ENCODE data around the gene B4GALT2. TPM values are rescaled to one million over a fixed set of nuclear protein-coding genes. Genes with fewer than 3 reads are reported as not detected.

Gene B4GALT2
- total RNA-seq, 1 donor from 2014 or later = 56.6 TPM

DNA sequence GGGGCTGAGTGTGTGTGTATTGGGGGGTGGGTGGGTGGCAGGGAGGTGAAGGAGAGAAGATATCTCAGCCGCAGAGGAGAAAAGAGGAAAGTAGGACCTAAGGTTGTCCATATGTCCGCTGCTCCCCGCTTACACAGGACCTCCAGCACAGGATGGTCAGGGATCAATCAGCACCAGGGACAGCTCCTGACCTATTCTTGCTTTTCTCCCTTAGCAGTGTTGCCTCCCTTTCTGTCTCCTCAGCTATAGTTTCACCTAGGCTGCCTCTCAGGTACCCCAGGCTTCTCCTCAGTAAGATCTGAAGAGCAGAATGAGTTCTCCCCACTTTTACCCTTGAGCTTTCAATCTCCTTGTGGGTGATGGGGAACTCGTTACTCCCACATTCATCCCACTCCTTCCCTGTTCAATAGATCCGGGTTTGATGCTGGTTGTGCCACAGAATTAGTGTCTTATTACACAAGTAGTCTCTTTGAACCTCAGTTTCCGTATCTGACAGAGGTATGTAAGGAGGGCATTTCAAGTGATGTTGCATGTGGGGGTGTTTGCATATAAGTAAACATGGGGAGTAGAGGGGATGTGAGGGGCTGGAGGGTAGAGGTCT lies 10.6 kb upstream of the B4GALT2 start:
- Mint-ChIP-seq H3K4me3 (ENCODE audit: unreplicated experiment) (peak overlapping the region; percentile 4), H3K36me3 (ENCODE audit: low read depth, unreplicated experiment) (peaks cover 14% of the 10 kb centered on the region), H3K4me1 (ENCODE audit: low read depth, unreplicated experiment) (peaks cover 6% of the 10 kb centered on the region), H3K27me3 (ENCODE audit: low read depth, unreplicated experiment) (no peaks in the 10 kb centered on the region), H3K9me3 (ENCODE audit: unreplicated experiment) (no peaks in the 10 kb centered on the region), H3K27ac (ENCODE audit: unreplicated experiment) (no peak overlapping the region)
- Histone ChIP-seq H3K4me2 (ENCODE audit: low read length) (no peak overlapping the region), H3K4me1 (ENCODE audit: insufficient read depth, low read length) (peaks cover 6% of the 10 kb centered on the region), H3K36me3 (ENCODE audit: insufficient read depth, low read length) (peaks cover 2% of the 10 kb centered on the region), H3K79me2 (ENCODE audit: insufficient read depth, low read length) (peaks cover 17% of the 10 kb centered on the region), H3K4me3 (ENCODE audit: insufficient read depth, low read depth, low read length) (no peak overlapping the region), H4K20me1 (ENCODE audit: insufficient read depth, low read length) (peaks cover 17% of the 10 kb centered on the region), H3K9ac (ENCODE audit: low read length) (no peak overlapping the region), H3K9me3 (ENCODE audit: insufficient read depth, low read depth, low read length) (no peaks in the 10 kb centered on the region), H3K27ac (ENCODE audit: low read depth, low read length) (no peak overlapping the region), H3K27me3 (ENCODE audit: insufficient read depth, low read length) (no peaks in the 10 kb centered on the region), H2AFZ (ENCODE audit: low read depth, low read length) (no peak overlapping the region)
- DNase-seq (ENCODE audit: low read depth) (no peak), FAIRE-seq (no peak)
- TF ChIP-seq EZH2 (IDR thresholded peaks at IDR 0.05; ENCODE audit: insufficient read depth, low read length) = no peak
- TF ChIP-seq, protein P1, sequence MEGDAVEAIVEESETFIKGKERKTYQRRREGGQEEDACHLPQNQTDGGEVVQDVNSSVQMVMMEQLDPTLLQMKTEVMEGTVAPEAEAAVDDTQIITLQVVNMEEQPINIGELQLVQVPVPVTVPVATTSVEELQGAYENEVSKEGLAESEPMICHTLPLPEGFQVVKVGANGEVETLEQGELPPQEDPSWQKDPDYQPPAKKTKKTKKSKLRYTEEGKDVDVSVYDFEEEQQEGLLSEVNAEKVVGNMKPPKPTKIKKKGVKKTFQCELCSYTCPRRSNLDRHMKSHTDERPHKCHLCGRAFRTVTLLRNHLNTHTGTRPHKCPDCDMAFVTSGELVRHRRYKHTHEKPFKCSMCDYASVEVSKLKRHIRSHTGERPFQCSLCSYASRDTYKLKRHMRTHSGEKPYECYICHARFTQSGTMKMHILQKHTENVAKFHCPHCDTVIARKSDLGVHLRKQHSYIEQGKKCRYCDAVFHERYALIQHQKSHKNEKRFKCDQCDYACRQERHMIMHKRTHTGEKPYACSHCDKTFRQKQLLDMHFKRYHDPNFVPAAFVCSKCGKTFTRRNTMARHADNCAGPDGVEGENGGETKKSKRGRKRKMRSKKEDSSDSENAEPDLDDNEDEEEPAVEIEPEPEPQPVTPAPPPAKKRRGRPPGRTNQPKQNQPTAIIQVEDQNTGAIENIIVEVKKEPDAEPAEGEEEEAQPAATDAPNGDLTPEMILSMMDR (IDR thresholded peaks at IDR 0.05; ENCODE audit: insufficient read depth, low read depth, low read length) = no peak

DNA sequence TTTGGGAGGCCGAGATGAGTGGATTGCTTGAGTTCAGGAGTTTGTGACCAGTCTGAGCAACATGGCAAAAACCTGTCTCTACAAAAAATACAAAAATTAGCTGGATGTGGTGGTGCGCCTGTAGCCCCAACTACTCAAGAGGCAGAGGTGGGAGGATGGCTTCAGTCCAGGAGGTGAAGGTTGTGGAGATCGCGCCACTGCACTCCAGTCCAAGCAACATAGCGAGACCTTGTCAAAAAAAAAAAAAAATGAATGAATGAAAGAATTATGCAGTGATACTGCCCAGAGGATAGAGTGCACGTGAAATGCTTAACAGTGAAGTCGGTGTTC lies 9.6 kb upstream of the B4GALT2 start:
- peaks cover 6% of the 10 kb centered on the region for H3K4me1 Mint-ChIP-seq (ENCODE audit: low read depth, unreplicated experiment)
- DNase-seq (ENCODE audit: low read depth) (no peak), FAIRE-seq (no peak)
- peak overlapping the region; percentile 96 for H3K4me3 Mint-ChIP-seq (ENCODE audit: unreplicated experiment)
- Histone ChIP-seq H3K27me3 (ENCODE audit: insufficient read depth, low read length) (no peaks in the 10 kb centered on the region), H2AFZ (ENCODE audit: low read depth, low read length) (no peak overlapping the region), H3K4me3 (ENCODE audit: insufficient read depth, low read depth, low read length) (no peak overlapping the region), H3K9me3 (ENCODE audit: insufficient read depth, low read depth, low read length) (no peaks in the 10 kb centered on the region), H3K4me1 (ENCODE audit: insufficient read depth, low read length) (peaks cover 12% of the 10 kb centered on the region), H3K27ac (ENCODE audit: low read depth, low read length) (no peak overlapping the region), H4K20me1 (ENCODE audit: insufficient read depth, low read length) (peaks cover 17% of the 10 kb centered on the region), H3K4me2 (ENCODE audit: low read length) (peak overlapping the region; percentile 95), H3K36me3 (ENCODE audit: insufficient read depth, low read length) (peaks cover 3% of the 10 kb centered on the region), H3K9ac (ENCODE audit: low read length) (no peak overlapping the region), H3K79me2 (ENCODE audit: insufficient read depth, low read length) (peaks cover 17% of the 10 kb centered on the region)
- H3K9me3 Mint-ChIP-seq (ENCODE audit: unreplicated experiment) = no peaks in the 10 kb centered on the region
- H3K27ac Mint-ChIP-seq (ENCODE audit: unreplicated experiment) = no peak overlapping the region
- peaks cover 14% of the 10 kb centered on the region for H3K36me3 Mint-ChIP-seq (ENCODE audit: low read depth, unreplicated experiment)
- no peak for TF ChIP-seq EZH2 (IDR thresholded peaks at IDR 0.05; ENCODE audit: insufficient read depth, low read length)
- TF ChIP-seq, protein P1 (IDR thresholded peaks at IDR 0.05; ENCODE audit: insufficient read depth, low read depth, low read length) = no peak
- no peaks in the 10 kb centered on the region for H3K27me3 Mint-ChIP-seq (ENCODE audit: low read depth, unreplicated experiment)

DNA sequence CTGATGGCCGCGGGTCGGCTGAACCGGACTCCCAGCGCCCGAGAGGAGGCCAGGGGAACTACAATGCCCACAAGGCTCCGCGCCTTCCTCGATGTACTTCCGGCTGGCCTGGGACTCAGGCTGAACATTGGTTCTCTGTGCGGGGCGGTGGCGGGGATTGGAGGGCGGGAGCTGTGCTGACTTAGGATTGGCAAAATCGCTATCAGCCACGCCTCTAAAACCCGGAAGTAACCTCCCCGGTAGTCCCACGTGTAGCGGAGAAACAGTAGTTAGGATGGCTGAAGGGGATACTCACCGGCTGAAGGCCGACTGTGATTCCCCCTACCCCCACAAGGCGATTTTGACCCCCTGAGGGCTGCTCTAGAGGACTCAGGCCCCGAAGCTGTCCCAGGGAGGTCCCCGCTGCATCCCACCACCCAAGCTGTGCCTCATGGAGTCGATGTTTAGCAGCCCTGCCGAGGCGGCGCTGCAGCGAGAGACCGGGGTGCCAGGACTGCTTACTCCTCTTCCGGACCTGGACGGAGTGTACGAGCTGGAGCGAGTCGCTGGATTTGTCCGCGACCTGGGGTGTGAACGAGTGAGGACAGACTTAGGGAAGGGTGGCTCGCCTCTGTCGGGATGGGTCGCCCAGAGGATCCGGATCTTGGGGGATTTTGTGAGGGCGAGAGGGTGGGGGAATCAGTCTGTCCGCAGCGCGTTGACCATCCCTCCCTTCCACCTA lies 9.1 kb upstream of the B4GALT2 start, which contains the start of gene DPH2:
Gene DPH2, plus strand, starts transcription at position 265 of the 721 bp plus-strand sequence. Its CDS starts 166 bp downstream, at position 431.
- peak; percentile 77 for FAIRE-seq
- Mint-ChIP-seq H3K9me3 (ENCODE audit: unreplicated experiment) (no peaks in the 10 kb centered on the region), H3K4me1 (ENCODE audit: low read depth, unreplicated experiment) (peaks cover 6% of the 10 kb centered on the region), H3K36me3 (ENCODE audit: low read depth, unreplicated experiment) (peaks cover 14% of the 10 kb centered on the region), H3K27ac (ENCODE audit: unreplicated experiment) (peak within 1 kb of the TSS; percentile 70), H3K4me3 (ENCODE audit: unreplicated experiment) (peak within 1 kb of the TSS; percentile 96), H3K27me3 (ENCODE audit: low read depth, unreplicated experiment) (no peaks in the 10 kb centered on the region)
- peak within 1 kb of the TSS; percentile 97 for H3K4me3 ChIP-seq (ENCODE audit: insufficient read depth, low read depth, low read length)
- H3K27ac ChIP-seq (ENCODE audit: low read depth, low read length) = peak within 1 kb of the TSS; percentile 5
- peaks cover 14% of the 10 kb centered on the region for H3K4me1 ChIP-seq (ENCODE audit: insufficient read depth, low read length)
- peaks cover 3% of the 10 kb centered on the region for H3K36me3 ChIP-seq (ENCODE audit: insufficient read depth, low read length)
- peaks cover 19% of the 10 kb centered on the region for H3K79me2 ChIP-seq (ENCODE audit: insufficient read depth, low read length)
- peaks cover 14% of the 10 kb centered on the region for H4K20me1 ChIP-seq (ENCODE audit: insufficient read depth, low read length)
- H3K27me3 ChIP-seq (ENCODE audit: insufficient read depth, low read length) = no peaks in the 10 kb centered on the region
- H2AFZ ChIP-seq (ENCODE audit: low read depth, low read length) = peak within 1 kb of the TSS; percentile 74
- peak within 1 kb of the TSS; percentile 85 for H3K9ac ChIP-seq (ENCODE audit: low read length)
- TF ChIP-seq EZH2 (IDR thresholded peaks at IDR 0.05; ENCODE audit: insufficient read depth, low read length) = no peak
- TF ChIP-seq, protein P1 (IDR thresholded peaks at IDR 0.05; ENCODE audit: insufficient read depth, low read depth, low read length) = no peak
- H3K4me2 ChIP-seq (ENCODE audit: low read length) = peak within 1 kb of the TSS; percentile 95
- DNase-seq (ENCODE audit: low read depth) = peak; percentile 92
- no peaks in the 10 kb centered on the region for H3K9me3 ChIP-seq (ENCODE audit: insufficient read depth, low read depth, low read length)
